ENCODE data around the gene ACY1. TPM values are rescaled to one million over a fixed set of nuclear protein-coding genes. Genes with fewer than 3 reads are reported as not detected.

ACY1 gene
- polyA plus RNA-seq, 1 of the 3 experiments (the other 2 are of a cell fraction) = 93.0 TPM

- H4K20me1 ChIP-seq (ENCODE audit: insufficient read depth) = no peaks in the 10 kb centered on the region
- no peak overlapping the region for H2AFZ ChIP-seq (ENCODE audit: low read depth)
- peak overlapping the region in 1 of 2 experiments; percentile 98; a peak in 2 of 4 replicates for H3K27ac ChIP-seq (ENCODE audit: low read depth in 2 of 2, low read length in 1 of 2)
- no peak for DNase-seq
- H3F3A ChIP-seq (replicated peaks; ENCODE audit: insufficient read depth) = no peaks in the 10 kb centered on the region
- peaks cover 0 to 57% of the 10 kb centered on the region in 2 experiments; a peak in 1 of 4 replicates for H3K4me1 ChIP-seq (ENCODE audit: control insufficient read depth in 1 of 2, insufficient read depth in 2 of 2, low read depth in 1 of 2, low read length in 1 of 2)
- no peaks in the 10 kb centered on the region for H3K9me3 ChIP-seq
- POLR2A ChIA-PET = interaction anchor here (0.7 to 2.7 kb wide), 7 partner anchors 9 to 27 kb away, joined by 3 to 23 read pairs (median 6); partner anchors contain the start of gene RPL29
- no peaks in the 10 kb centered on the region for H3K27me3 ChIP-seq (ENCODE audit: insufficient read depth)
- H3K4me3 ChIP-seq (ENCODE audit: low read depth in 2 of 2, low read length in 1 of 2) = no peak overlapping the region
- CTCF ChIA-PET = interaction anchor here (1.2 to 24.7 kb wide), 8 partner anchors 8 to 108 kb away, joined by 3 to 983 read pairs (median 6); partner anchors contain the start of gene DUSP7
- no peak overlapping the region for H3K9ac ChIP-seq
- no peaks in the 10 kb centered on the region for H3K36me3 ChIP-seq (replicated peaks in 1 of 2; ENCODE audit: control insufficient read depth in 1 of 2, insufficient read depth in 2 of 2, low read length in 1 of 2)
- 98% methylated on average over 5 of the region's 8 CpGs for WGBS (ENCODE audit: low lambda C conversion rate)
- H3K9me2 ChIP-seq = no peaks in the 10 kb centered on the region
- TF ChIP-seq RCOR1 (IDR thresholded peaks at IDR 0.05; ENCODE audit: low read length) (no peak), RXRA (IDR thresholded peaks at IDR 0.05; ENCODE audit: borderline replicate concordance, low read depth) (no peak), RAD21 (IDR thresholded peaks at IDR 0.05; ENCODE audit: low read length) (peak; percentile 49), REST (IDR thresholded peaks at IDR 0.05; ENCODE audit: low read depth, low read length) (no peak), GATA2 (CRISPR knock-in tag; IDR thresholded peaks at IDR 0.05) (no peak), FOSL2 (IDR thresholded peaks at IDR 0.05; ENCODE audit: borderline replicate concordance, low read depth) (no peak), PBX3 (IDR thresholded peaks at IDR 0.05) (no peak), RFX5 (IDR thresholded peaks at IDR 0.05; ENCODE audit: low read length) (no peak), ZBTB33 (IDR thresholded peaks at IDR 0.05; ENCODE audit: borderline replicate concordance, low read depth) (no peak), TEAD4 (IDR thresholded peaks at IDR 0.05; ENCODE audit: borderline replicate concordance, insufficient read depth) (no peak), SMC3 (IDR thresholded peaks at IDR 0.05; ENCODE audit: low read depth, low read length) (no peak), USF1 (IDR thresholded peaks at IDR 0.05; ENCODE audit: borderline replicate concordance, low read depth) (no peak), CTCF (IDR thresholded peaks at IDR 0.05) (peak; percentile 47)
- H3K4me2 ChIP-seq = no peak overlapping the region
- no peaks in the 10 kb centered on the region for H3K79me2 ChIP-seq (ENCODE audit: insufficient read depth)
Measured at GRCh38 chr3:52014613-52015012, 31.3 kb downstream of the ACY1 start.
